GM21360 (cell line): Measurements from ENCODE around the gene MAEL.

Experiments used
- ATAC-seq: cut with Tn5 transposase; IDR thresholded peaks from one replicate; pipeline ENCODE4 v1.9.1; 2021; ENCODE audit warnings: mild to moderate bottlenecking, moderate library complexity; ENCODE audit not compliant: unreplicated experiment

The MAEL gene

GRCh38 chr1:167054946-167055630, 66.0 kb downstream of the MAEL start:
- ATAC-seq: no peak

- ATAC-seq: no peak
Observed at GRCh38 chr1:167056529-167057231, 67.6 kb downstream of the MAEL start.

- peak; percentile 58 for ATAC-seq
Observed at GRCh38 chr1:167057241-167057688, 68.2 kb downstream of the MAEL start.

- ATAC-seq: no peak
Observed at GRCh38 chr1:167059045-167059808, 70.1 kb downstream of the MAEL start.

- ATAC-seq: no peak
Observed at GRCh38 chr1:167059809-167060107, 70.7 kb downstream of the MAEL start.

GRCh38 chr1:167060141-167061072, 71.3 kb downstream of the MAEL start:
- ATAC-seq: no peak

- no peak for ATAC-seq
Observed at GRCh38 chr1:167061073-167061464, 72.0 kb downstream of the MAEL start.

GRCh38 chr1:167064621-167065020, 75.5 kb downstream of the MAEL start:
- no peak for ATAC-seq

- no peak for ATAC-seq
Observed at GRCh38 chr1:167065471-167065870, 76.4 kb downstream of the MAEL start.

GRCh38 chr1:167066333-167067122, 77.4 kb downstream of the MAEL start:
- ATAC-seq: peak; percentile 79

GRCh38 chr1:167067904-167068303, 78.8 kb downstream of the MAEL start:
- ATAC-seq: no peak

GRCh38 chr1:167068761-167069160, 79.7 kb downstream of the MAEL start:
- ATAC-seq: no peak

GRCh38 chr1:167071286-167071685, 82.2 kb downstream of the MAEL start:
- no peak for ATAC-seq
